Measurements from ENCODE around the gene RNASEL. TPM values are rescaled to one million over a fixed set of nuclear protein-coding genes. Genes with fewer than 3 reads are reported as not detected.

RNASEL gene
- total and polyA plus RNA-seq, 10 donors = 5.0 to 18.1 (median 13.8) TPM

GRCh38 chr1:182569939-182570610, 19.0 kb downstream of the RNASEL start:
- peaks cover 0 to 19% (median 5%) of the 10 kb centered on the region in 6 donors for H3K4me1 ChIP-seq
- H3K4me3 ChIP-seq = no peak overlapping the region
- intact Hi-C loops (cut with DNase I; ENCODE audit: low total_unique reads) = no loop called here
- TF ChIP-seq POLR2AphosphoS5 (IDR thresholded peaks at IDR 0.05) = no peak
- no peak for TF ChIP-seq POLR2A (IDR thresholded peaks at IDR 0.05)
- no peak for TF ChIP-seq CTCF (IDR thresholded peaks at IDR 0.05 in 8 of 11, conservative IDR thresholded peaks at IDR 0.05 in 3 of 11)
- WGBS, 5 donors = 74 to 83% (median 79%) methylated on average over 6 of the region's 6 CpGs
- H3K36me3 ChIP-seq = peaks cover under 1 to 31% (median 22%) of the 10 kb centered on the region in 6 donors
- H3K27ac ChIP-seq = peak overlapping the region in 5 of 8 donors; percentile 3 to 56 (median 24)
- H3K9me3 ChIP-seq = no peaks in the 10 kb centered on the region
- no peak for DNase-seq
- no peaks in the 10 kb centered on the region for H3K27me3 ChIP-seq (replicated peaks in 1 of 7)

GRCh38 chr1:182568647-182569284, 20.3 kb downstream of the RNASEL start:
- H3K27ac ChIP-seq = peak overlapping the region in 3 of 8 donors; percentile 18 to 45 (median 22)
- no peak for TF ChIP-seq POLR2AphosphoS5 (IDR thresholded peaks at IDR 0.05)
- TF ChIP-seq CTCF (IDR thresholded peaks at IDR 0.05 in 8 of 11, conservative IDR thresholded peaks at IDR 0.05 in 3 of 11) = no peak
- TF ChIP-seq POLR2A (IDR thresholded peaks at IDR 0.05) = no peak
- no peaks in the 10 kb centered on the region for H3K27me3 ChIP-seq (replicated peaks in 1 of 7)
- H3K4me3 ChIP-seq = no peak overlapping the region
- intact Hi-C loops (cut with DNase I; ENCODE audit: low total_unique reads) = no loop called here
- no peaks in the 10 kb centered on the region for H3K9me3 ChIP-seq
- WGBS, 5 donors = 66 to 86% (median 84%) methylated on average over 3 of the region's 3 CpGs
- DNase-seq = no peak
- peaks cover 0 to 19% (median 5%) of the 10 kb centered on the region in 6 donors for H3K4me1 ChIP-seq
- peaks cover 0 to 17% (median 9%) of the 10 kb centered on the region in 6 donors for H3K36me3 ChIP-seq

GRCh38 chr1:182567629-182568028, 21.4 kb downstream of the RNASEL start:
- 93 to 98% (median 97%) methylated on average over 5 of the region's 5 CpGs for whole genome bisulfite sequencing, 5 donors
- TF ChIP-seq CTCF (IDR thresholded peaks at IDR 0.05 in 8 of 11, conservative IDR thresholded peaks at IDR 0.05 in 3 of 11) (no peak), POLR2AphosphoS5 (IDR thresholded peaks at IDR 0.05) (no peak), POLR2A (IDR thresholded peaks at IDR 0.05) (no peak)

GRCh38 chr1:182565537-182565936, 23.5 kb downstream of the RNASEL start:
- Histone ChIP-seq H3K4me3 (no peak overlapping the region), H3K27me3 (replicated peaks in 1 of 7) (no peaks in the 10 kb centered on the region), H3K9me3 (no peaks in the 10 kb centered on the region), H3K4me1 (peaks cover 0 to 19% (median 5%) of the 10 kb centered on the region in 6 donors), H3K36me3 (no peaks in the 10 kb centered on the region), H3K27ac (no peak overlapping the region)
- intact Hi-C loops (cut with DNase I; ENCODE audit: low total_unique reads) = no loop called here
- TF ChIP-seq CTCF (IDR thresholded peaks at IDR 0.05 in 8 of 11, conservative IDR thresholded peaks at IDR 0.05 in 3 of 11) = no peak
- no peak for TF ChIP-seq POLR2AphosphoS5 (IDR thresholded peaks at IDR 0.05)
- 65 to 82% (median 70%) methylated on average over 3 of the region's 3 CpGs for WGBS, 5 donors
- DNase-seq = no peak

More at GRCh38 chr1:182567629-182568028, 21.4 kb downstream of the RNASEL start:
- DNase-seq = no peak
- Histone ChIP-seq H3K4me3 (no peak overlapping the region), H3K4me1 (peaks cover 0 to 19% (median 5%) of the 10 kb centered on the region in 6 donors), H3K9me3 (no peaks in the 10 kb centered on the region), H3K36me3 (peaks cover 0 to 6% (median 2%) of the 10 kb centered on the region in 6 donors), H3K27ac (no peak overlapping the region), H3K27me3 (replicated peaks in 1 of 7) (no peaks in the 10 kb centered on the region)
- intact Hi-C loops (cut with DNase I; ENCODE audit: low total_unique reads) = no loop called here
